Uterus (tissue), 2 donors: ENCODE results near the gene GRK6.

ENCODE experiments used
- POLR2A ChIP-seq, 2 donors: fragments of 450-650 bp; IDR thresholded peaks; one replicate each; pipeline ENCODE4 v1.6.1; 2016; ENCODE audit warnings: antibody characterized with exemption in 2 of 2, mild to moderate bottlenecking in 1 of 2, moderate library complexity in 1 of 2
- TF ChIP-seq, protein P1 (sequence below), 4 experiments: fragments of 200-600 bp in 2 of 4; fragments of 450-650 bp in 2 of 4; sonication (generic) in 2 of 4; IDR thresholded peaks; one replicate each; pipeline ENCODE4 v1.5.1; 2016 to 2019; ENCODE audit warnings: antibody characterized with exemption in 4 of 4, mild to moderate bottlenecking in 2 of 4, moderate library complexity in 1 of 4

- TF ChIP-seq, protein P1, sequence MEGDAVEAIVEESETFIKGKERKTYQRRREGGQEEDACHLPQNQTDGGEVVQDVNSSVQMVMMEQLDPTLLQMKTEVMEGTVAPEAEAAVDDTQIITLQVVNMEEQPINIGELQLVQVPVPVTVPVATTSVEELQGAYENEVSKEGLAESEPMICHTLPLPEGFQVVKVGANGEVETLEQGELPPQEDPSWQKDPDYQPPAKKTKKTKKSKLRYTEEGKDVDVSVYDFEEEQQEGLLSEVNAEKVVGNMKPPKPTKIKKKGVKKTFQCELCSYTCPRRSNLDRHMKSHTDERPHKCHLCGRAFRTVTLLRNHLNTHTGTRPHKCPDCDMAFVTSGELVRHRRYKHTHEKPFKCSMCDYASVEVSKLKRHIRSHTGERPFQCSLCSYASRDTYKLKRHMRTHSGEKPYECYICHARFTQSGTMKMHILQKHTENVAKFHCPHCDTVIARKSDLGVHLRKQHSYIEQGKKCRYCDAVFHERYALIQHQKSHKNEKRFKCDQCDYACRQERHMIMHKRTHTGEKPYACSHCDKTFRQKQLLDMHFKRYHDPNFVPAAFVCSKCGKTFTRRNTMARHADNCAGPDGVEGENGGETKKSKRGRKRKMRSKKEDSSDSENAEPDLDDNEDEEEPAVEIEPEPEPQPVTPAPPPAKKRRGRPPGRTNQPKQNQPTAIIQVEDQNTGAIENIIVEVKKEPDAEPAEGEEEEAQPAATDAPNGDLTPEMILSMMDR (IDR thresholded peaks at IDR 0.05): no peak
- TF ChIP-seq POLR2A (IDR thresholded peaks at IDR 0.05): no peak
Measured at GRCh38 chr5:177427919-177428573, 1.6 kb downstream of the GRK6 start.
